HG03280 (cell line): Measurements from ENCODE around the gene SLC35D1.

Source experiments
- ATAC-seq: cut with Tn5 transposase; IDR thresholded peaks from one replicate; pipeline ENCODE4 v1.9.1; 2021; ENCODE audit warnings: mild to moderate bottlenecking, moderate library complexity; ENCODE audit not compliant: unreplicated experiment

SLC35D1 gene

GRCh38 chr1:67051196-67051595, 2.8 kb downstream of the SLC35D1 start:
- no peak for ATAC-seq

GRCh38 chr1:67044631-67045270, 9.2 kb downstream of the SLC35D1 start:
- ATAC-seq: no peak

GRCh38 chr1:67043366-67043765, 10.6 kb downstream of the SLC35D1 start:
- ATAC-seq: no peak

GRCh38 chr1:67041841-67042503, 12.0 kb downstream of the SLC35D1 start:
- no peak for ATAC-seq

- ATAC-seq: no peak
Observed at GRCh38 chr1:67040405-67040804, 13.5 kb downstream of the SLC35D1 start.

DNA sequence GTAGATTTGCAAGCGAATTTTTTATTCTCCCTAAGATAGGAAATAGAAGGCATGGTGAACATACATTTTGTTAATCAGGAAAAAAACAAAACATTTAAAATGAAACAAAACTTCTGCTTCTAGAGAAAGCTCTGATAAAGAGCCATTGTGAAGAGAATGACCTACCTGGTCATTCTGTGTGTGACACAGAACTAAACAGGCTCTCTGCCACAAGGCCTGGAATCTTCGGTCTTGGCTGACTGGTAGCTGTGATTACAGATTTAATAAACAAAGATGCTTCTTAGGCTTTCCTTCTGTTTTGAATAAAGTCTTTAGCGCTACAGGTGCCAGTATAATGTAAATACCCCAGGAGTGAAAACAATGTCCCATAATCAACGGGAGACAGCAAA, 22.1 kb downstream of the SLC35D1 start:
- no peak for ATAC-seq

GRCh38 chr1:67031121-67031858, 22.7 kb downstream of the SLC35D1 start:
- no peak for ATAC-seq

GRCh38 chr1:67029472-67029871, 24.5 kb downstream of the SLC35D1 start:
- ATAC-seq: no peak

- no peak for ATAC-seq
Observed at GRCh38 chr1:67020765-67021164, 33.2 kb downstream of the SLC35D1 start.

DNA sequence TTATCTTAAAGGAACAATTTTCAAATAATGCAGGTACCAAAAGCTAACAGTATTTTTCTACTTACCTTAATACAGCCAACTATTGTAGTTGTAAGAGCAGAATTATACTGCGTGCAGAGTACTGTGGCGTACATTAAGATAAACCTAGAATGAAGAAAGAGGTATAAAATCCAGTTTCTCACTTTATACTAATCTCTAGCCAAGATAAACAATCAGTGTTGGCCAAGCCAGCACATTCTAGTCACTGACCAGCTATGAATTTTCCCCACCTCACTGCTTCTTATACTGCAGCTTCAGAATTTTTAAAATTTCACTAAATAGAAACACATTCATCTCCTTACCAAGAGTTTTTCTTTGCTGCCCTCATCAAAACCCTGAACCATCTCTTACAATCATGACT, 33.6 kb downstream of the SLC35D1 start:
- ATAC-seq: no peak

DNA sequence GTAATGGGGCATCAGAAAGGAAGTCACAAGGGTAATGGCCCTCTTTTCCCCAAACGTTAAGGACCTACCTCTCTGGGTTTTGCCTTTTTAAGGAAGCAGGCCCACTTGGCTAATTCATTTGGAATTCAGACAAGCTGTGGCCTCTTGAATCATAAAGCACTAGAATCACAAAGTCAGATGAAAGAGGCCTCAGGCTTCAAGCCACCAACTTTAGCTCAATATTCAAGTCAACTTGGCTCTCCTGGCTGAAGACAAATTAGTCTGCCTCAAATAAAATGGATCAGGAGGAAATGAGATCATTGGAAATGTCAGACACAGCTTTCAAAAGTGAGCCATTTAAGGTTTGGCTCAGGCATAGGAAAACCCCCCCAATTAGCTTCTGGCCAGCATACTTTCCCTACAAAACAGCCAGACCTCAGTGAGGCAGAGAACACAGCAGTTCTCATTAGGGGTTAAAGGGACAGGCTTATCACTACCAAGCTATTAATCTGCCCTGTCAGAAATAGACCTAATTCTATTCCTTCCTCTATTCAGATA, 34.3 kb downstream of the SLC35D1 start:
- no peak for ATAC-seq

DNA sequence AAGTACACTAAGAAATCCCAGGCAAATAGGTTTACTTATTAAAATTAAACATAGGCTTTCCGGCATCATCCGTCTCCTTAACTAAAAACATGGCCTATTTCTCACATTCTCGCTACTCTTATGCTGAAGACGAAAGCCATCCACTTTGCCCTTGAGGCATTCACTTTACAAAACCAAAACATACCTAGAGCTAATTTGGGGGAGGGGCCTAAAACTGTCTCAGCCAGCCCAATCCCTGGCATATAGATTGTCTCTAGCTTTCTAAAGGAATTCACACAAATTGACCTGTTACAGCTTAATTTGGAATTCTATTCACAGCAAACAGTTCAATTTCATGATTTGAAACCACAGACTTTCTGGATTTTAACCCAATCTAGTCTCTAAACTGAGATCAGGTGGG, 34.8 kb downstream of the SLC35D1 start:
- no peak for ATAC-seq

- ATAC-seq: no peak
Observed at GRCh38 chr1:67018574-67018973, 35.4 kb downstream of the SLC35D1 start.

DNA sequence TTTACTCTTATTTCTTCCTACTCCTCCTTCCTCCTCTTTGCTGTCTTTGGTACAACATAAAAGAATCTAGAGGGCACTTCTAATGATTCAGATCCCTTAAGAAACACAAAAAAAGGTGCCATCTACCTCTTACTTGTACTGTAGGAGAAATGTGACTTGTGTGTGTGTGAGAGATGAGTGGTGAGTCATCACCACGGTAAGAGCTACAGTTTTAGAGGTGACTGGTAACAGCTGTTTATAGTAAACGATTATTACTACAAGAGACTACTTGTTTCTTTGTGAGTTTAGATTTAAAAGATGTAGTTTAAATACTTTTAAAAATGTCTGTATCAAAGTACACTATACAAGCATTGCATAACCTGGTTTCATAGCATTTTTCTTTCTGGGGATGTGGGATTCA, 40.4 kb downstream of the SLC35D1 start:
- ATAC-seq: no peak

DNA sequence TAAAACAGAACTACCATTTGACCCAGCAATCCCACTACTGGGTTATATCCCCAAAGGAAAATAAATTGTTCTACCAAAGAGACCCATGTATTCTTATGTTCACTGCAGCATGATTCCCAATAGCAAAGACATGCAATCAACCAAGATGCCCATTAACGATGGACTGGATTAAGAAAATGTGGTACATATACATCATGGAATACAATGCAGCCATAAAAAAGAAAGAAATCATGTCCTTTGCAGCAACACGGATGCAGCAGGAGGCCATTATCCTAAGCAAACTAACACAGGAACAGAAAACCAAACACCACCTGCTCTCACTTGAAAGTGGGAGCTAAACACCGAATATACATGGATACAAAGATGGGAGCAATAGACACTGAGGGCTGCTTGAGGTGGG, 44.2 kb downstream of the SLC35D1 start:
- no peak for ATAC-seq

DNA sequence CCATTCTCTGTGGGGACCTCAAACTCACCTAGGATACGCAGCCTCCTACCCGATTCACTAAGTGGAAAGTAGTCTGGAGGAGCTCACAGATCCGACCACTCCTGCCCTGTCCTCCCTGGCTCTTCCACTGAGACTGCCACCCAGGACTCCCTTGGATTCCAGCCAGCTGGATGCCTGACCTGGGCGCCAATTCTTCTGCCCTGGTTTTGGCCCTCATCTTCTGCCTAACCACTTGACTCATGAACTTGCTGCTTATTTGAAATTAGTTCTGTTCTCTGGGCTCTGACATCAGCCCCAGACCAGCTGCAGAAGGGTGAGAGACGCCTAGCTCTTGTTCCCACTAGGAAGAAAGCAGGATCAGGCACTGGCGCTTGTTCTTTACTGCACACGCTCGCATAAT, 48.9 kb downstream of the SLC35D1 start:
- ATAC-seq: no peak

DNA sequence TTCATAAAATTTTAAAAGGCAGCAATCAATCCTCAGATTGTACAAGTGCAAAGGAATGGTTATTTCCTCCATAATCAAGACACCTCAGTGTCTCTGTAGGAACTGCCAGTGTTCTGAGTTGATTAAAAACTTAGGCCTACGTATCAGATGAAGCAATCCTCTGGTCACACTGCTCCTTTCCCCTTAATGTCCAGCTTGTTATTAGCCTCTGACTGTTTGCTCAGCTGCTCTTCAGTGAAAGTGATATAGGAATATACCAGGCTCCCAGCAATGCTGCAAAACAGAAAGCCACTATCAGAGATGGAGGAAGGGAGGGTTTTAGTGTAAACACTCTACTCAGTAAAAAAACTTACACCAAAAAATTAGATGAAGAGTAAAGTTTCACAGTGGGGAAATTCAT, 49.8 kb downstream of the SLC35D1 start:
- no peak for ATAC-seq

- no peak for ATAC-seq
Observed at GRCh38 chr1:67001682-67002425, 52.1 kb downstream of the SLC35D1 start.

GRCh38 chr1:66999640-67000400, 54.1 kb downstream of the SLC35D1 start:
- ATAC-seq: no peak

GRCh38 chr1:66998972-66999371, 55.0 kb downstream of the SLC35D1 start:
- no peak for ATAC-seq
